GM12873 (cell line): ENCODE results near the gene ANKRD50.

Experiments used
- CTCF ChIP-seq: IDR thresholded peaks from 2 replicates; pipeline ENCODE4 v1.5.1; 2012; ENCODE audit warnings: low read depth, mild to moderate bottlenecking, moderate library complexity, low read length, control low read depth; ENCODE audit not compliant: insufficient read depth; ENCODE audit errors: missing control alignments

The ANKRD50 gene

DNA sequence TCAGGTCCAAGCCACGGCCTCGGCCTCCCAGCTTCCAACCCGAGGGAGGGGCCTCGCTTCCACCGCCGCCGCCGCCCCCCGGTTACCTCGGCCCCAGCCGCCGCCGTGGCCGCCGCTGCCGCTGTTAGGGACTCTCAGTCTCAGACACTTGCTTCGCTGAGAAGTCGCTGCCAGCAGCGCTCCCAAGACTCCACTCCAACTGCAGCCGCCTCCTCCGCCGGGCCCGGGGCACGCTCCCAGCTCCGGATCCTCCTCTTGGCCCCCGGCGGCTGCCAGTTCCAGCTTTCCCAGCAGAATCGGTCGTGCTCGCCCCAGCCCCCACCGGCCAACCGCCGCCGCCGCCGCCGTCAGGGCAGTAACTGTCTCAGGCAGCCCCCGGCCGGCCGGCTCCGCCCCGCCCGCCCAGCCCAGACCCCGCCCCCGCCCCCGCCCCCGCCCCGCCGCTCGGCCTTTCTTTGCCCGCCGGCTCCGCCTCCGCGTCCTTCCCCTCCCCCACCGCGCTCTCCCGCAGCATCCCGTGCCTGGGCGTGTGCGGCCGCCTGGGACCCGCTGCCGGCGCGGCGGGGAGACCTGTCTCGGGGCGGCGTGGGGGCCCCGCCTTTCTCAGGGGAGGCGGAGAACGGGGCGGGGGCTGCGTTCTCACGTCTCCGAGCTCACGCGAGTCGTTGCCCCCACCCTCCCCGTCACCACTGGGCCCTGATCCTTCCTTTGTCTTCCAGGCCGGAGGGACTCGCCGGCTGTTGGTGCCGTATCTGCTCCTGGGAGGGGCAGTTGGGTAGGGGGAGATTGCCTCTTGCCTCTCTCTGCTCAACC lies at the start of gene ANKRD50:
ANKRD50 (minus strand) TSS at position 361 of the 813 bp plus-strand sequence. CDS start 2,221 bp downstream, outside the sequence.
- no peak for TF ChIP-seq CTCF

DNA sequence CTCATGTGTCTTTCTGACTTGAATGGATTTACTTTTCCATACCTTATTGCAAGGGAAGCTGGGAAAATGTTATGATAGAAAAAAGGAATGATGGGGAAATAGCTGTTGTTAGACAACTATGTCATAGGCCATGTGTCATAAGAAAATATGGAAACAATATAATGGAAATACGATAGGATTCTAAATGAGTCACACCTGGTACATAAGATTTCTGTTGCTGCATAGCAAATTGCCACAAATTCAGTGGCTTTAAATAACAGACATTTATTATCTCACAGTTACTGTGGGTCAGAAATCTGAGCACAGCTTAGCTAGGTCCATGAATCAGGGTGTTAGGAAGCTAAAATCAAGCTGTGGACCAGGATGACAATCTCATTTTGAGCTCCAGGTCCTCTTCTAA lies 44.6 kb upstream of the ANKRD50 start:
- no peak for TF ChIP-seq CTCF

GRCh38 chr4:124754681-124755080 lies 42.1 kb upstream of the ANKRD50 start:
- TF ChIP-seq CTCF = no peak

GRCh38 chr4:124753941-124754581 lies 41.5 kb upstream of the ANKRD50 start:
- TF ChIP-seq CTCF = no peak

- no peak for TF ChIP-seq CTCF
Observed at GRCh38 chr4:124749421-124749820, 36.9 kb upstream of the ANKRD50 start.

DNA sequence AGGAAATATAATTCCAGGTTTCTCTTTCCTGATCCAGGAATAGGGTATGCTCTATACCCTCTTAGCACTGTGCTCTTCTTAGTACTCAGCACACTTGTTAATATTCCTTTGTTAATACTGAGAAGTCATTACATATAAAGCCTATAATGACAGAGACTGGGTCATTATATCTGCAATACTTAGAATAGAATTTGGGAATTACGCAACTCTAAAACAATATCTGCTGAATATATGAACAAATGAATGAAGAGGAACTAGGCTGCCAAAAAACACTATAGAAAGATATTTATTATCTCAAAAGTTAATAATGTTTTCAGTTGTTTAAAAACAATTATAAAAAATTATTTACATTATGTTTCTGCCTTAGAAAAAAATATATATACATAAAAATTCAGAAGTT lies 36.4 kb upstream of the ANKRD50 start:
- TF ChIP-seq CTCF = no peak

GRCh38 chr4:124745985-124746801 lies 33.7 kb upstream of the ANKRD50 start:
- no peak for TF ChIP-seq CTCF
